Right ventricle myocardium superior (tissue), 1 donor: Measurements from ENCODE around the gene HEPN1. TPM values are rescaled to one million over a fixed set of nuclear protein-coding genes. Genes with fewer than 3 reads are reported as not detected.
"Not testable (repeated sequence)": the region's sequence is repeated elsewhere in the genome, so short reads cannot be mapped to it uniquely, and the experiment has no call there.

Source experiments
- ATAC-seq: fragments of 200-7000 bp; cut with Tn5 transposase; one replicate; pipeline ENCODE4 v1.9.1; 2020; ENCODE audit warnings: mild to moderate bottlenecking; ENCODE audit not compliant: poor library complexity
- DNase-seq: peaks from one replicate; pipeline ENCODE4 v3.0.0-alpha.2; 2020
- intact Hi-C: fragments of 100-400 bp; cut with DNase I; formaldehyde crosslinking; loops from one replicate; pipeline ENCODE4 v1.11.2; 2022
- total RNA-seq: library from RNA; stranded (reverse); fragmentation: NEBNext Ultra II Directional; extraction: Animal tissue kit (Norgen Biotek cat#: 25700); gene quantifications from one replicate; pipeline ENCODE4 v1.2.1, GENCODE V29; 2021
- donor health status: DM: no; HTN: yes; CAD: no; lungs with severe emphysema.

The HEPN1 gene
- total RNA-seq, 1 donor from 2014 or later, result not detected

DNA sequence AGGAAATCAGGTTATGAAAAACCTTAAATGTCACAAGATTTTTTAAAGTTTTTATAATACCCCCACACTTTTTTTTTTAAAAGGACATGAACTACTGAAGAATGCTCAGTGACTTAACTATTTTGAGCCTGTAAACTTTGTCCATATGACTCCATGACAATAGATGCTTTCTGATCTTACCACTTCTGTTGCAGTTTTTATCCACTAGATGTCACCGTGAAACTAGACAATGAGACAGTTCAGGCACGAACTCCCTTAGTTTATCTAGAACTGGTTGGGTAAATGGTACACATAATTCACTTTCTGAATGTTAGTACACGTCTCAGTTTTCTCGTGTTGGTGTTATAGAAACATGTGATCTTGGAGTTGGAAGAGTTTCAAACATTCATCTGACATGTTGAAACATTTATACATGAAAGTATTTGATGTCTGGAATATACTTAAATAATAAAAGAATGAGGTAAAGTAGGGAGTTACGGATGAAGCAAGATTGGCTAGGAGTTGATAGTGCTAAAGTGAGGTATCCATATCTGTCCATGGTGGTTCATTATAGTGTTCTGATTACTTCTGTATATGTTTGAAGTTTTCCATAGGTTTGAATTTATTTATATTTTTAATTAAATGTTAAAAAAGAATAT lies 43.0 kb downstream of the HEPN1 start:
- intact Hi-C loops, result loop anchor here (5.0 to 10.0 kb wide), 2 partner anchors 180 to 913 kb away; no protein-coding TSS in a partner anchor
- ATAC-seq (peak; percentile 82), DNase-seq (no peak)

- intact Hi-C loops, result loop anchor here (10.0 kb wide), 1 partner anchor 907 kb away; no protein-coding TSS in a partner anchor
- ATAC-seq, DNase-seq: not testable (repeated sequence)
Observed at GRCh38 chr11:124968197-124968596, 49.1 kb downstream of the HEPN1 start.

Other genes with a start within 250 kb of the HEPN1 start
- gene SIAE, start 245.5 kb upstream of the HEPN1 start, total RNA-seq, result 83.4 TPM
- 2.7 TPM for gene SPA17, start 245.3 kb upstream of the HEPN1 start, total RNA-seq
- 3.6 TPM for gene NRGN, start 179.3 kb upstream of the HEPN1 start, total RNA-seq
- 1.2 TPM for gene VSIG2, start 167.0 kb upstream of the HEPN1 start, total RNA-seq
- gene ESAM, start 157.0 kb upstream of the HEPN1 start, total RNA-seq, result 39.0 TPM
- 4.0 TPM for gene MSANTD2, start 118.8 kb upstream of the HEPN1 start, total RNA-seq
- gene ROBO3, start 53.8 kb upstream of the HEPN1 start, total RNA-seq, result 3.0 TPM
- gene ROBO4, start 21.4 kb upstream of the HEPN1 start, total RNA-seq, result 21.9 TPM
- gene HEPACAM, start 16.8 kb downstream of the HEPN1 start, total RNA-seq, result 0.35 TPM
- 0.24 TPM for gene CCDC15, start 35.0 kb downstream of the HEPN1 start, total RNA-seq
- 3.8 TPM for gene SLC37A2, start 144.1 kb downstream of the HEPN1 start, total RNA-seq
- 6.7 TPM for gene TMEM218, start 192.4 kb downstream of the HEPN1 start, total RNA-seq
- 5.8 TPM for gene PKNOX2, start 245.5 kb downstream of the HEPN1 start, total RNA-seq